Calu3 (cell line): Measurements from ENCODE around the gene KCNN4. TPM values are rescaled to one million over a fixed set of nuclear protein-coding genes. Genes with fewer than 3 reads are reported as not detected.

Source experiments
- BruUV-seq: library from RNA; stranded (reverse); fragments of 400-500 nt; replicated peaks from 2 replicates; lab custom pipeline; 2021; lab: Mats Ljungman, UMichigan
- CTCF ChIA-PET: fragments of 300-600 bp; sonication (Branson Sonifier 250); formaldehyde crosslinking; loops from one replicate; lab custom pipeline; 2022; ENCODE audit warnings: antibody characterized with exemption; lab: Charles Lee
- DNase-seq: peaks from one replicate; pipeline ENCODE4 v3.0.0; 2022
- H3K27ac Mint-ChIP-seq: one replicate; pipeline ENCODE4 v1.8.0; 2022; ENCODE audit warnings: mixed read lengths; ENCODE audit not compliant: unreplicated experiment
- H3K27me3 Mint-ChIP-seq: one replicate; pipeline ENCODE4 v1.8.0; 2022; ENCODE audit warnings: mixed read lengths; ENCODE audit not compliant: unreplicated experiment
- H3K36me3 Mint-ChIP-seq: one replicate; pipeline ENCODE4 v1.8.0; 2022; ENCODE audit warnings: mild to moderate bottlenecking, moderate library complexity, mixed read lengths; ENCODE audit not compliant: insufficient read depth, unreplicated experiment
- H3K4me1 Mint-ChIP-seq: one replicate; pipeline ENCODE4 v1.8.0; 2022; ENCODE audit warnings: mild to moderate bottlenecking, low read depth, mixed read lengths; ENCODE audit not compliant: unreplicated experiment
- H3K4me3 Mint-ChIP-seq: one replicate; pipeline ENCODE4 v1.8.0; 2022; ENCODE audit warnings: mild to moderate bottlenecking, low read depth, moderate library complexity, mixed read lengths; ENCODE audit not compliant: unreplicated experiment
- H3K9me3 Mint-ChIP-seq: one replicate; pipeline ENCODE4 v1.8.0; 2022; ENCODE audit warnings: low read depth, mixed read lengths; ENCODE audit not compliant: unreplicated experiment
- CTCF ChIP-seq: fragments of 200-600 bp; IDR thresholded peaks from one replicate; pipeline ENCODE4 v1.8.0; 2022; ENCODE audit warnings: antibody characterized with exemption; ENCODE audit not compliant: unreplicated experiment
- intact Hi-C: fragments of 100-400 bp; cut with micrococcal nuclease; formaldehyde crosslinking; loops from one replicate; pipeline ENCODE4 v1.10.0; 2022; ENCODE audit not compliant: unreplicated experiment
- total RNA-seq: library from RNA; stranded (reverse); gene quantifications from 2 replicates; pipeline ENCODE4 v1.2.3, GENCODE V29; 2022

KCNN4 gene
- total RNA-seq, 1 experiment from 2014 or later = 152 TPM

GRCh38 chr19:43739439-43740235 lies 41.1 kb downstream of the KCNN4 start:
- intact Hi-C loops = no loop called here

GRCh38 chr19:43738780-43739211 lies 42.0 kb downstream of the KCNN4 start:
- H3K36me3 Mint-ChIP-seq = peaks cover 56% of the 10 kb centered on the region
- no peak for DNase-seq
- intact Hi-C loops = no loop called here
- no peaks in the 10 kb centered on the region for H3K9me3 Mint-ChIP-seq
- H3K4me1 Mint-ChIP-seq = peaks cover 41% of the 10 kb centered on the region
- CTCF ChIA-PET = interaction anchor here (0.6 to 1.7 kb wide), 5 partner anchors 40 to 87 kb away, joined by 3 to 13 read pairs (median 3); no protein-coding TSS in a partner anchor
- H3K27me3 Mint-ChIP-seq = no peaks in the 10 kb centered on the region
- H3K27ac Mint-ChIP-seq = peak overlapping the region; percentile 84
- no TSS peak for BruUV-seq
- peak overlapping the region; percentile 29 for H3K4me3 Mint-ChIP-seq
- TF ChIP-seq CTCF = no peak

More at GRCh38 chr19:43739439-43740235, 41.1 kb downstream of the KCNN4 start:
- CTCF ChIA-PET = interaction anchor here (0.5 to 1.7 kb wide), 7 partner anchors 13 to 429 kb away, joined by 3 to 13 read pairs (median 4); partner anchors contain the start of genes IRGQ and ZNF576
- Mint-ChIP-seq H3K27me3 (no peaks in the 10 kb centered on the region), H3K9me3 (no peaks in the 10 kb centered on the region), H3K36me3 (peaks cover 64% of the 10 kb centered on the region), H3K4me1 (peaks cover 41% of the 10 kb centered on the region), H3K27ac (peak overlapping the region; percentile 84), H3K4me3 (peak overlapping the region; percentile 29)
- no TSS peak for BruUV-seq
- TF ChIP-seq CTCF = no peak
- DNase-seq = peak; percentile 70

GRCh38 chr19:43735957-43736356 lies 44.8 kb downstream of the KCNN4 start:
- CTCF ChIA-PET = interaction anchor here (0.6 to 1.1 kb wide), 2 partner anchors 9 to 335 kb away, joined by 3 to 4 read pairs; no protein-coding TSS in a partner anchor
- peaks cover 37% of the 10 kb centered on the region for H3K4me1 Mint-ChIP-seq
- H3K9me3 Mint-ChIP-seq = no peaks in the 10 kb centered on the region
- no peak for DNase-seq
- intact Hi-C loops = no loop called here
- no peak overlapping the region for H3K27ac Mint-ChIP-seq
- no peak overlapping the region for H3K4me3 Mint-ChIP-seq
- no TSS peak for BruUV-seq
- no peak for TF ChIP-seq CTCF
- peaks cover 43% of the 10 kb centered on the region for H3K36me3 Mint-ChIP-seq
- H3K27me3 Mint-ChIP-seq = no peaks in the 10 kb centered on the region

GRCh38 chr19:43735013-43735412 lies 45.8 kb downstream of the KCNN4 start:
- intact Hi-C loops = no loop called here
- Mint-ChIP-seq H3K27me3 (no peaks in the 10 kb centered on the region), H3K36me3 (peaks cover 43% of the 10 kb centered on the region), H3K4me3 (no peak overlapping the region), H3K9me3 (no peaks in the 10 kb centered on the region), H3K4me1 (peaks cover 28% of the 10 kb centered on the region), H3K27ac (no peak overlapping the region)
- no peak for DNase-seq
- TF ChIP-seq CTCF = no peak
- BruUV-seq = no TSS peak
- CTCF ChIA-PET = no interaction called here
